Esophagus muscularis mucosa (tissue), 4 donors: ENCODE results near the gene KATNAL2. TPM values are rescaled to one million over a fixed set of nuclear protein-coding genes. Genes with fewer than 3 reads are reported as not detected.
A peak's percentile ranks its signal among the peaks of the same experiment; 100 is the strongest.

Source experiments
- DNase-seq: peaks from one replicate; pipeline ENCODE4 v3.0.0-alpha.2; 2017; ENCODE audit errors: extremely low spot score
- H3K27ac ChIP-seq, 4 donors: fragments of 200-600 bp; sonication (generic); replicated peaks in 1 of 4; 1 replicate in 3 of 4; 2 replicates in 1 of 4; pipeline ENCODE4 v1.5.1; 2016 to 2019; ENCODE audit warnings: mild to moderate bottlenecking in 1 of 4
- H3K27me3 ChIP-seq, 4 donors: fragments of 200-600 bp; sonication (generic); one replicate each; pipeline versions ENCODE4 v1.5.1 to v1.6.0; 2016 to 2019
- H3K36me3 ChIP-seq, 4 donors: fragments of 200-600 bp; sonication (generic); one replicate each; pipeline ENCODE4 v1.5.1; 2016 to 2019
- H3K4me1 ChIP-seq, 4 donors: fragments of 200-600 bp; sonication (generic); one replicate each; pipeline ENCODE4 v1.5.1; 2016 to 2019
- H3K4me3 ChIP-seq, 4 donors: fragments of 200-600 bp; sonication (generic); 1 replicate in 2 of 4; 2 replicates in 2 of 4; pipeline ENCODE4 v1.5.1; 2016 to 2019; ENCODE audit warnings: mild to moderate bottlenecking in 4 of 4, moderate library complexity in 1 of 4
- H3K9me3 ChIP-seq, 4 donors: fragments of 200-600 bp; sonication (generic); 1 replicate in 3 of 4; 2 replicates in 1 of 4; pipeline ENCODE4 v1.5.1; 2016 to 2019
- CTCF ChIP-seq, 3 experiments: fragments of 200-600 bp in 2 of 3; fragments of 450-650 bp in 1 of 3; sonication (generic) in 2 of 3; IDR thresholded peaks; one replicate each; pipeline ENCODE4 v1.5.1; 2017 to 2019; ENCODE audit warnings: antibody characterized with exemption in 3 of 3, mild to moderate bottlenecking in 2 of 3, moderate library complexity in 1 of 3
- EP300 ChIP-seq: sonication (generic); formaldehyde crosslinking; IDR thresholded peaks from one replicate; pipeline ENCODE4 v1.6.1; 2017; ENCODE audit warnings: antibody characterized with exemption
- POLR2A ChIP-seq: fragments of 450-650 bp; IDR thresholded peaks from one replicate; pipeline ENCODE4 v1.6.1; 2017; ENCODE audit warnings: antibody characterized with exemption, moderate library complexity, mild to moderate bottlenecking, low read depth
- POLR2AphosphoS5 ChIP-seq, 2 donors: sonication (generic); formaldehyde crosslinking; IDR thresholded peaks; one replicate each; pipeline ENCODE4 v1.6.1; 2017; ENCODE audit warnings: antibody characterized with exemption in 2 of 2
- WGBS: methylation state at CpG from one replicate; pipeline ENCODE4 v1.1.5; 2018; 5-methylcytosine and 5-hydroxymethylcytosine counted together
- intact Hi-C: fragments of 100-400 bp; cut with DNase I; formaldehyde crosslinking; loops from one replicate; pipeline ENCODE4 v1.15.1; 2023
- total RNA-seq, 4 donors: library from RNA; depleted of rRNA; stranded (reverse); fragments of >200 nt; gene quantifications; one replicate each; pipeline versions ENCODE4 v1.1.0 to v1.2.1, GENCODE V29; 2016

The KATNAL2 gene
- total RNA-seq, 4 donors from 2014 or later, result 0.50 to 5.0 (median 4.3) TPM

- 96% methylated on average over 4 of the region's 4 CpGs for WGBS
These were observed 226.6 kb downstream of the KATNAL2 start for GRCh38 chr18:47143899-47144485.

GRCh38 chr18:47146206-47146605, 228.8 kb downstream of the KATNAL2 start:
- no peak overlapping the region for H3K4me3 ChIP-seq
- DNase-seq, result no peak
- no peaks in the 10 kb centered on the region for H3K36me3 ChIP-seq
- H3K27me3 ChIP-seq, result no peaks in the 10 kb centered on the region
- intact Hi-C loops, result loop anchor here (10.0 kb wide), 1 partner anchor 231 kb away; the partner anchor contains the start of genes KATNAL2 and PIAS2
- TF ChIP-seq POLR2A (no peak), EP300 (no peak), CTCF (IDR thresholded peaks at IDR 0.05) (no peak), POLR2AphosphoS5 (IDR thresholded peaks at IDR 0.05) (no peak)
- WGBS, result 97% methylated on average over 3 of the region's 3 CpGs
- peaks cover 18 to 34% (median 31%) of the 10 kb centered on the region in 4 donors for H3K4me1 ChIP-seq
- H3K9me3 ChIP-seq, result no peaks in the 10 kb centered on the region
- H3K27ac ChIP-seq, result no peak overlapping the region

More at GRCh38 chr18:47143899-47144485, 226.6 kb downstream of the KATNAL2 start:
- no peak for DNase-seq
- TF ChIP-seq EP300, result no peak
- no peak for TF ChIP-seq CTCF (IDR thresholded peaks at IDR 0.05)
- TF ChIP-seq POLR2A, result no peak
- no peak for TF ChIP-seq POLR2AphosphoS5 (IDR thresholded peaks at IDR 0.05)
- Histone ChIP-seq H3K36me3 (no peaks in the 10 kb centered on the region), H3K4me1 (peaks cover 7 to 21% (median 17%) of the 10 kb centered on the region in 4 donors), H3K27me3 (no peaks in the 10 kb centered on the region), H3K27ac (no peak overlapping the region), H3K4me3 (no peak overlapping the region), H3K9me3 (no peaks in the 10 kb centered on the region)
- intact Hi-C loops, result loop anchor here (10.0 kb wide), 1 partner anchor 229 kb away; the partner anchor contains the start of genes KATNAL2 and PIAS2

GRCh38 chr18:47149457-47150028, 232.1 kb downstream of the KATNAL2 start:
- WGBS, result 38% methylated on average over 11 of the region's 12 CpGs
- peak overlapping the region; percentile 87 to 88 (median 88) for H3K27ac ChIP-seq
- DNase-seq, result no peak
- TF ChIP-seq POLR2A, result no peak
- no peak for TF ChIP-seq EP300
- TF ChIP-seq POLR2AphosphoS5 (IDR thresholded peaks at IDR 0.05), result no peak
- TF ChIP-seq CTCF (IDR thresholded peaks at IDR 0.05), result no peak
- H3K4me3 ChIP-seq, result peak overlapping the region; percentile 63 to 75 (median 67)
- peaks cover 21 to 40% (median 32%) of the 10 kb centered on the region in 4 donors for H3K4me1 ChIP-seq
- intact Hi-C loops, result loop anchor here (10.0 kb wide), 1 partner anchor 235 kb away; the partner anchor contains the start of genes KATNAL2 and PIAS2
- no peaks in the 10 kb centered on the region for H3K9me3 ChIP-seq
- H3K36me3 ChIP-seq, result peaks cover 0 to 13% (median 8%) of the 10 kb centered on the region in 4 donors
- no peaks in the 10 kb centered on the region for H3K27me3 ChIP-seq

- Histone ChIP-seq H3K9me3 (no peaks in the 10 kb centered on the region), H3K27me3 (no peaks in the 10 kb centered on the region), H3K36me3 (peaks cover 0 to 20% (median 11%) of the 10 kb centered on the region in 4 donors), H3K27ac (peak within 1 kb of the TSS; percentile 87 to 88 (median 88)), H3K4me3 (peak within 1 kb of the TSS; percentile 63 to 75 (median 67)), H3K4me1 (peaks cover 21 to 40% (median 30%) of the 10 kb centered on the region in 4 donors)
- TF ChIP-seq EP300 (no peak), CTCF (IDR thresholded peaks at IDR 0.05) (no peak), POLR2A (peak; percentile 72), POLR2AphosphoS5 (IDR thresholded peaks at IDR 0.05) (peak; percentile 79 to 94)
- intact Hi-C loops, result no loop called here
- peak; percentile 93 for DNase-seq
- under 1% methylated on average over 40 of the region's 70 CpGs for WGBS
These were observed 232.8 kb downstream of the KATNAL2 start, which contains the start of gene HDHD2 for GRCh38 chr18:47150029-47150823. Gene HDHD2, minus strand, starts transcription at chr18:47150500. Its CDS starts 14,061 bp downstream, at chr18:47136439.
